HG03039 (cell line): ENCODE data around the gene NT5DC1.
"Not testable (repeated sequence)": the region's sequence is repeated elsewhere in the genome, so short reads cannot be mapped to it uniquely, and the experiment has no call there.

Experiments
- ATAC-seq: cut with Tn5 transposase; IDR thresholded peaks from one replicate; pipeline ENCODE4 v1.9.1; 2021; ENCODE audit warnings: mild to moderate bottlenecking, moderate library complexity; ENCODE audit not compliant: unreplicated experiment

The NT5DC1 gene

GRCh38 chr6:116267836-116268588, 167.4 kb downstream of the NT5DC1 start:
- ATAC-seq, result no peak

GRCh38 chr6:116268589-116269293, 168.1 kb downstream of the NT5DC1 start:
- ATAC-seq, result peak; percentile 78

GRCh38 chr6:116271149-116271708, 170.6 kb downstream of the NT5DC1 start:
- ATAC-seq, result no peak

- no peak for ATAC-seq
Observed at GRCh38 chr6:116277124-116277523, 176.5 kb downstream of the NT5DC1 start.

GRCh38 chr6:116278481-116278829, 177.8 kb downstream of the NT5DC1 start:
- no peak for ATAC-seq

- ATAC-seq, result peak; percentile 1
Observed at GRCh38 chr6:116278854-116279231, 178.2 kb downstream of the NT5DC1 start.

GRCh38 chr6:116279232-116280160, 178.8 kb downstream of the NT5DC1 start, which contains the start of gene TSPYL1:
Gene TSPYL1, minus strand, starts transcription at chr6:116279930. Its CDS starts 100 bp downstream, at chr6:116279830.
- ATAC-seq, result peak; percentile 93

GRCh38 chr6:116280161-116280932, 179.7 kb downstream of the NT5DC1 start:
- no peak for ATAC-seq

GRCh38 chr6:116280933-116281316, 180.3 kb downstream of the NT5DC1 start:
- no peak for ATAC-seq

- no peak for ATAC-seq
Observed at GRCh38 chr6:116282698-116283097, 182.0 kb downstream of the NT5DC1 start.

- no peak for ATAC-seq
Observed at GRCh38 chr6:116283191-116283590, 182.5 kb downstream of the NT5DC1 start.

- not testable (repeated sequence) for ATAC-seq
Observed at GRCh38 chr6:116284984-116285383, 184.3 kb downstream of the NT5DC1 start.

- no peak for ATAC-seq
Observed at GRCh38 chr6:116286773-116287358, 186.2 kb downstream of the NT5DC1 start.

- ATAC-seq, result no peak
Observed at GRCh38 chr6:116287689-116288282, 187.1 kb downstream of the NT5DC1 start.

GRCh38 chr6:116289876-116290275, 189.2 kb downstream of the NT5DC1 start:
- ATAC-seq, result no peak

- ATAC-seq, result no peak
Observed at GRCh38 chr6:116290799-116291198, 190.1 kb downstream of the NT5DC1 start.

- no peak for ATAC-seq
Observed at GRCh38 chr6:116291701-116292396, 191.2 kb downstream of the NT5DC1 start.

GRCh38 chr6:116292553-116292952, 191.9 kb downstream of the NT5DC1 start:
- ATAC-seq, result no peak

GRCh38 chr6:116298273-116298672, 197.6 kb downstream of the NT5DC1 start:
- ATAC-seq, result no peak
